ENCODE data around the gene NVL.

GRCh38 chr1:224359207-224359606 is 29.2 kb upstream of the NVL start:
- TF ChIP-seq EP300 (IDR thresholded peaks at IDR 0.05; ENCODE audit: borderline replicate concordance in 1 of 2, low read depth in 2 of 2, low read length in 2 of 2): no peak
- no peak for TF ChIP-seq USF2 (IDR thresholded peaks at IDR 0.05; ENCODE audit: low read length)

Measured in H1 (cell line).